ENCODE measurements around the gene ROM1.

The ROM1 gene

DNA sequence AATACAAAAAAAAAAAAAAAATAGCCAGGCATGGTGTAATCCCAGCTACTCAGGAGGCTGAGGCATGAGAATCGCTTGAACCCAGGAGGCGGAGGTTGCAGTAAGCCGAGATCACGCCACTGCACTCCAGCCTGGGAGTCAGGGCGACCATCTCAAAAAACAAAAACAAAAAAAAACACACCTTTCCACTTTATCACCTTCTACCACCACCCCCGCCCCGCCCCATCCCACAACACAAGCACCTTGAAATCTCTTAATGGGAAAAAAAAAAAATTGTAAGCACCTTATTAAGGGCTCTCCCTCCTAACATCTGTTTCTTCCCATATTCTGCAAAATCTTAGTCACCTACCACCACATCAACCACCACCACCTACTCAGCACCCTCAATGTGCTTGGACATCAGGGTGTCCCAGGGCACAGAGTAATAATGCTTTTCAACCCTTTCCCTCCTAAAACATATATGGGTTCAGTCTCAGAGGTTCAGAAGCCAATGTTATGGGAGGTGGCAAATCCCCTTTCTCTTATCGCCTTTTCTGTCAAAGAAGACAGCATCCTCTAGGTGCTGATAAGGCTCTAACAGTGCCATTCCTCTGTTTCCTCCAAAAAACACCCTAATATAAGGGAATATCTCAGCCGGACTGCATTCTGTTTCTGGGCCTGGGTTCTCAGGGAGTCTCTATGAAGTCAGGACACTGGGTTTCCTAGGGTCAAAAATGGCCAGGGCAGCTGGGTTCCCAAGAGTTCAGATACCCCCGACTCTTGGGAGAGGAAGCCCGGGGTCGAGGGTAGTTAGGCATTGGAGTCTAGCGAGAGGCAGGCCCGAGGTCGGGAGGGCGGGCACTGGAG is 39.3 kb downstream of the ROM1 start:
- no peak for DNase-seq

DNA sequence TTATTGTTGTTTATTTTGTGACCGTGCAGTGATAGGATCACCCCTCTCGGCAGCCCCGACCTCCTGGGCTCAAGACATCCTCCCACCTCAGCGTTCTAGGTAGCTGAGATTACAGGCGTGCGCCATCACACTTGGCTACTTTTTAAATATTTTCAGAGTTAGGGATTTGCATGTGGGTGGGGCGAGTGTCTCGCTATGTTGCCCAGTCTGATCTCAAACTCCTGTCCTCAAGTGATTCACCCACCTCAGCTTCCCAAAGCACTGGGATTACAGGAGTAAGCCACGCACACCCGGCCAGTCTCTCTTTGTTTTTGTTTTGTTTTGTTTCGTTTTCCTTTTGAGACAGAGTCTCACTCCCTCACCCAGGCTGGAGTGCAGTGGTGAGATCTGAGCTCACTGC is 41.2 kb downstream of the ROM1 start:
- DNase-seq = no peak

DNA sequence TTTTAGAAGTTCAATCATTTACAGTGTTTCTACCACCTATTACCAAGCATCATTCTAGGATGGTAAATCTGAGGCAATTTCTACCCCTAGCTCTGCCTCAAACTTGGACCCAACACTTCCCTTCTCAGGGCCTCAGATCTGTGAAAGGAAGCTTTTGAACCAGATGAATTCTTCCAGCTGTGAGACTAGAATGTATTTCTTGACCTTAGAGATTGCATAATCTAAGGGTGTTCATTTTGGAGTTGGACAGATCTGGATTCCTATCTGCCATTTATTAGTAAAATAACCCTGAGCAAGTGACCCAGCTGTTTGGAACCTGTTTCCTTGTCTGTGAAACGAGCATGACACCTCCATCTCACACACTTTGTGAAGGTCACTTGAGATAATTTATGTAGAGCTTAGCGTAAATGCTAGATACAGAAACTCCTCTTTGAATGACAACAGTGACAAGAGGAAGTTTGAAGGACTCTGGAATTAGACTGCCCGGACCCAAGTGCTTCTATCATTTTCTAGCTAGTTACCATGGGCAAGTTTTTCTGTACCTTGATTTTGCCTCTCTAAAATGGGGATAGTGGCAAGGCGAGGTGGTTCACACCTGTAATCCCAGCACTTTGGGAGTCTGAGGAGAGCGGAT is 43.9 kb downstream of the ROM1 start:
- DNase-seq = no peak

DNA sequence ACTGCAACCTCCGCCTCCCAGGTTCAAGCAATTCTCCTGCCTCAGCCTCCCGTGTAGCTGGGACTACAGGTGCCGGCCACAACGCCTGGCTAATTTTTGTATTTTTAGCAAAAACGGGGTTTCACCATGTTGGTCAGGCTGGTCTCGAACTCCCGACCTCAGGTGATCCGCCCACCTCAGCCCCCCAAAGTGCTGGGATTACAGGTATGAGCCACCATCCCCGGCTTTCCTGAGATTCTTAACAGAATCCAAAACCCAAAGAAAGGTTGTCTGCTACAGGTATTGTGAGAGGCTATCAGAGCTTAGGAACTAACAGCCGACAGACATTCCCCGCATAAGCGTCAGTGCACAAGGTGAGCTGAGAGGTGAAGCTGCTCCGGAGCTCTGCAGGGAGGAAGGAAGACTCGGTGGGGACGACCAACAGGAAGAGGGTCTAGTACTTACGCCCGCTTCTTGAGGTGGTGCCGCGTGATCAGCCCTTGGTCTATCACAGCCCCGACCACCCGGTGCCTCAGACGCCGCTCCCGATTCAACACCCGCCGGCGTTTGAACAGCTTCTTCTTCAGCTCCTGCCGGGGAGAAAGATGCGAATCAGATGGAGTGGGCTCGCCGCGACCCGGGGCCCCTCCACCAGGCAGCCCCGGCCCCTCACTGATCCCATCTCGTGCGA is 51.5 kb downstream of the ROM1 start:
- DNase-seq = peak; percentile 54

Measured in EL (cell line).